Measurements from ENCODE around the gene RREB1.

Gene RREB1

GRCh38 chr6:7124114-7124513 lies 16.4 kb downstream of the RREB1 start:
- DNase-seq (ENCODE audit: extremely low read depth, insufficient read length), result no peak
- Histone ChIP-seq H3K4me3 (replicated peaks; ENCODE audit: low read depth, low read length) (no peak overlapping the region), H3K36me3 (ENCODE audit: control insufficient read depth, insufficient read depth, low read length) (no peaks in the 10 kb centered on the region; the same call in 1 of the 2 replicates), H3K27me3 (replicated peaks; ENCODE audit: control insufficient read depth, insufficient read depth, low read length) (no peaks in the 10 kb centered on the region)
- no peak for TF ChIP-seq CTCF (IDR thresholded peaks at IDR 0.05; ENCODE audit: insufficient read depth, low read length, poor library complexity, severe bottlenecking)

DNA sequence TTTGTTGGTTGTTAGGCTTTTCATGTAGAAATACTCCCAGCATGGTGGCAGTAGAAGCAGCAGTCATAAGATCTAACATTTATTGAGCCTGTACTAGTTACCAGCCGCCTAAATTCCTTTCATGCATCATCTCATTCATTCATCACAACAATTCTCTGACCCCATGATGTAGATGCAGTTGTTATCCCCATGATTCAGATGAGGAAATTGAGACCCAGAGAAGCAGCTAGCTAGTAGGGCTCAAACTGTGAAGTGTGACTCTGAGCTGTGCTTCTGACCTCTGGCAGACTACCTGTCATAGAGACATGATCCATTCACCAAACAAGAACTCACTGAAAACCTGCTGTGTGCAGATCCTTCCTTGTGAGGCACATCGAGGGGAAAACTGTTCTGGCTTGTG lies 16.9 kb downstream of the RREB1 start:
- Histone ChIP-seq H3K36me3 (ENCODE audit: control insufficient read depth, insufficient read depth, low read length) (peaks cover 1% of the 10 kb centered on the region; the same call in 1 of the 2 replicates), H3K27me3 (replicated peaks; ENCODE audit: control insufficient read depth, insufficient read depth, low read length) (no peaks in the 10 kb centered on the region), H3K4me3 (replicated peaks; ENCODE audit: low read depth, low read length) (no peak overlapping the region)
- DNase-seq (ENCODE audit: extremely low read depth, insufficient read length), result no peak
- TF ChIP-seq CTCF (IDR thresholded peaks at IDR 0.05; ENCODE audit: insufficient read depth, low read length, poor library complexity, severe bottlenecking), result no peak

- no peak for DNase-seq (ENCODE audit: extremely low read depth, insufficient read length)
- no peak for TF ChIP-seq CTCF (IDR thresholded peaks at IDR 0.05; ENCODE audit: insufficient read depth, low read length, poor library complexity, severe bottlenecking)
- no peak overlapping the region for H3K4me3 ChIP-seq (replicated peaks; ENCODE audit: low read depth, low read length)
- peaks cover 5% of the 10 kb centered on the region; the same call in 1 of the 2 replicates for H3K36me3 ChIP-seq (ENCODE audit: control insufficient read depth, insufficient read depth, low read length)
- H3K27me3 ChIP-seq (replicated peaks; ENCODE audit: control insufficient read depth, insufficient read depth, low read length), result no peaks in the 10 kb centered on the region
These were observed 17.5 kb downstream of the RREB1 start for GRCh38 chr6:7125290-7125689.

- DNase-seq (ENCODE audit: extremely low read depth, insufficient read length), result no peak
- Histone ChIP-seq H3K4me3 (replicated peaks; ENCODE audit: low read depth, low read length) (no peak overlapping the region), H3K36me3 (ENCODE audit: control insufficient read depth, insufficient read depth, low read length) (peaks cover 5% of the 10 kb centered on the region; the same call in 1 of the 2 replicates), H3K27me3 (replicated peaks; ENCODE audit: control insufficient read depth, insufficient read depth, low read length) (no peaks in the 10 kb centered on the region)
- no peak for TF ChIP-seq CTCF (IDR thresholded peaks at IDR 0.05; ENCODE audit: insufficient read depth, low read length, poor library complexity, severe bottlenecking)
These were observed 19.0 kb downstream of the RREB1 start for GRCh38 chr6:7126754-7127153.

DNA sequence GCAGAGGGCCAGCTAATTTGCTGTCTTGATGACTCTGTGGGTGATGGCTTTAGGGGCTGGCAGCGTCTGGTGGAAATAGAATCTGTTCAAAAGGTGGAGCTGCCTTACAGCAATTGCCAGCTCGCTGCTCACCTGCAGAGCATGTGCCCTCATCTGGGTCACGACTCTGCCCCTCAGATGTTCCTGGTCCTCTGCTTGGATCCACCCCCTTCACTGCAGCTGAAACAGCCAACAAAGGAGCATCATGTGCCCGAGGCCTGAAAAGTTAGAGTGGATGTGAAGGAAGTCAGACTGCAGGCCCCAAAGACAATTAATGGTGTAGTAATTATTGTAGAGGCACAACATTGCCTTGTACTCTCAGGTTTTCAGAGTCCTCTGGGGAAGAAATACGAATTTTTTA lies 19.9 kb downstream of the RREB1 start:
- DNase-seq (ENCODE audit: extremely low read depth, insufficient read length), result no peak
- H3K27me3 ChIP-seq (replicated peaks; ENCODE audit: control insufficient read depth, insufficient read depth, low read length), result no peaks in the 10 kb centered on the region
- no peak for TF ChIP-seq CTCF (IDR thresholded peaks at IDR 0.05; ENCODE audit: insufficient read depth, low read length, poor library complexity, severe bottlenecking)

DNA sequence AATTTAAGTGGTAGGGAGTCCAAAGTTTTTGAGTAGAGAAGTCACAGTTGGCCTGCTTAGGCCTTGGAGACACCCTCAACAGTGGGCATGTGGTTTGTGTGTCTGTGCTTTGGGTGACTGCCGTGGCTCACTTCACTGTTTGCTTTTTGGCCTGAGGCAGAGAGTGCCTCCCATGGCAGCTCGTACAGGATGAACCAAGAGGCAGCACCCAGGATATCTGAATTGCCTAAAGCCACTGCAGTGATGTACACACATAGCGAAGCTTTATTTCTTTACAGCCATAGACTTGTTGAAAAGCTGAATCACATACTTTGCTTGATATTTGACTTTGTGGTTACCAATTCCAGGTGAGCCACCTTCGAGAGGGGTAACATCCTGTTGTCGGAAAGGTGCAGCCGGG lies 21.6 kb downstream of the RREB1 start:
- Histone ChIP-seq H3K36me3 (ENCODE audit: control insufficient read depth, insufficient read depth, low read length) (peaks cover 5% of the 10 kb centered on the region; the same call in 1 of the 2 replicates), H3K4me3 (replicated peaks; ENCODE audit: low read depth, low read length) (no peak overlapping the region), H3K27me3 (replicated peaks; ENCODE audit: control insufficient read depth, insufficient read depth, low read length) (no peaks in the 10 kb centered on the region)
- TF ChIP-seq CTCF (IDR thresholded peaks at IDR 0.05; ENCODE audit: insufficient read depth, low read length, poor library complexity, severe bottlenecking), result no peak
- no peak for DNase-seq (ENCODE audit: extremely low read depth, insufficient read length)

More for the DNA sequence above, 19.9 kb downstream of the RREB1 start:
- H3K4me3 ChIP-seq (replicated peaks; ENCODE audit: low read depth, low read length), result no peak overlapping the region
- H3K36me3 ChIP-seq (ENCODE audit: control insufficient read depth, insufficient read depth, low read length), result peaks cover 5% of the 10 kb centered on the region; the same call in 1 of the 2 replicates
